GM23338 (cell line): Measurements from ENCODE around the gene LONRF2.

Source experiments
- EZH2 ChIP-seq: fragments of 200-600 bp; sonication (generic); IDR thresholded peaks from one replicate; pipeline ENCODE4 v1.8.0; 2017; ENCODE audit warnings: antibody characterized with exemption, mild to moderate bottlenecking, low read depth; ENCODE audit not compliant: unreplicated experiment
- EZH2phosphoT487 ChIP-seq: fragments of 200-600 bp; sonication (generic); IDR thresholded peaks from one replicate; pipeline ENCODE4 v1.8.1; 2018; ENCODE audit warnings: antibody characterized with exemption; ENCODE audit not compliant: unreplicated experiment
- JUNB ChIP-seq: IDR thresholded peaks from one replicate; pipeline ENCODE4 v1.6.1; 2016; ENCODE audit warnings: antibody characterized with exemption; ENCODE audit not compliant: unreplicated experiment
- POLR2AphosphoS5 ChIP-seq: IDR thresholded peaks from 2 replicates; pipeline ENCODE4 v1.6.1; 2016; ENCODE audit warnings: antibody characterized with exemption, low read depth
- ZNF114 ChIP-seq: fragments of 250-450 bp; sonication (Bioruptor Pico); IDR thresholded peaks from 2 replicates; pipeline ENCODE4 v1.5.0; 2020; ENCODE audit warnings: mild to moderate bottlenecking, moderate library complexity
- TF ChIP-seq, protein P1 (sequence below), 2 experiments: fragments of 200-600 bp in 1 of 2; sonication (generic) in 1 of 2; conservative IDR thresholded peaks; 2 replicates each; pipeline versions ENCODE4 v1.5.1 to v1.6.1; 2016 to 2017; ENCODE audit warnings: antibody characterized with exemption in 2 of 2, low read depth in 2 of 2, mild to moderate bottlenecking in 2 of 2, moderate library complexity in 1 of 2
- TF ChIP-seq, protein P2 (sequence below): IDR thresholded peaks from one replicate; pipeline ENCODE4 v1.6.1; 2018; ENCODE audit warnings: antibody characterized with exemption; ENCODE audit not compliant: unreplicated experiment

DNA sequence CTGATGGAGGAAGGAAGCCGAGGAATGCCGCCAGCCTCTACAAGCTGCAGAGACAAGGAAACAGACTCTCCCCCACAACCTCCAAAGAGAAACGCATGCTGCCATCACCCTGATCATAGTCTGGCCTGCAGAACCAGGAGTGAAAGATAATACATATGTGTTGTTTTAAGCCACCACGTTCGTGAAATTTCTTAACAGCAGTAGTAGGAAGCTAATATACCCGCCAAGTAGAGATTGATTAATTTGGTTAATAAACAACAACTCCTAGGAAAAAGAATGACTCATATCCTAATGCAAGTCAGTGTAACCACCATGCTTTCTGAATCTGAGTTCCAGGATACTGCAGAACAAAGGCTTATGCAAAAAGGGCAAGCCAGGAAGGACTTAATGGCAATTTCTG is 36.6 kb downstream of the LONRF2 start:
- TF ChIP-seq, protein P1, sequence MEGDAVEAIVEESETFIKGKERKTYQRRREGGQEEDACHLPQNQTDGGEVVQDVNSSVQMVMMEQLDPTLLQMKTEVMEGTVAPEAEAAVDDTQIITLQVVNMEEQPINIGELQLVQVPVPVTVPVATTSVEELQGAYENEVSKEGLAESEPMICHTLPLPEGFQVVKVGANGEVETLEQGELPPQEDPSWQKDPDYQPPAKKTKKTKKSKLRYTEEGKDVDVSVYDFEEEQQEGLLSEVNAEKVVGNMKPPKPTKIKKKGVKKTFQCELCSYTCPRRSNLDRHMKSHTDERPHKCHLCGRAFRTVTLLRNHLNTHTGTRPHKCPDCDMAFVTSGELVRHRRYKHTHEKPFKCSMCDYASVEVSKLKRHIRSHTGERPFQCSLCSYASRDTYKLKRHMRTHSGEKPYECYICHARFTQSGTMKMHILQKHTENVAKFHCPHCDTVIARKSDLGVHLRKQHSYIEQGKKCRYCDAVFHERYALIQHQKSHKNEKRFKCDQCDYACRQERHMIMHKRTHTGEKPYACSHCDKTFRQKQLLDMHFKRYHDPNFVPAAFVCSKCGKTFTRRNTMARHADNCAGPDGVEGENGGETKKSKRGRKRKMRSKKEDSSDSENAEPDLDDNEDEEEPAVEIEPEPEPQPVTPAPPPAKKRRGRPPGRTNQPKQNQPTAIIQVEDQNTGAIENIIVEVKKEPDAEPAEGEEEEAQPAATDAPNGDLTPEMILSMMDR (conservative IDR thresholded peaks at IDR 0.05; ENCODE audit: low read depth in 2 of 2): no peak
- TF ChIP-seq ZNF114 (CRISPR knock-in tag) (no peak), EZH2phosphoT487 (no peak), POLR2AphosphoS5 (no peak), JUNB (no peak), EZH2 (no peak)
- TF ChIP-seq, protein P2, sequence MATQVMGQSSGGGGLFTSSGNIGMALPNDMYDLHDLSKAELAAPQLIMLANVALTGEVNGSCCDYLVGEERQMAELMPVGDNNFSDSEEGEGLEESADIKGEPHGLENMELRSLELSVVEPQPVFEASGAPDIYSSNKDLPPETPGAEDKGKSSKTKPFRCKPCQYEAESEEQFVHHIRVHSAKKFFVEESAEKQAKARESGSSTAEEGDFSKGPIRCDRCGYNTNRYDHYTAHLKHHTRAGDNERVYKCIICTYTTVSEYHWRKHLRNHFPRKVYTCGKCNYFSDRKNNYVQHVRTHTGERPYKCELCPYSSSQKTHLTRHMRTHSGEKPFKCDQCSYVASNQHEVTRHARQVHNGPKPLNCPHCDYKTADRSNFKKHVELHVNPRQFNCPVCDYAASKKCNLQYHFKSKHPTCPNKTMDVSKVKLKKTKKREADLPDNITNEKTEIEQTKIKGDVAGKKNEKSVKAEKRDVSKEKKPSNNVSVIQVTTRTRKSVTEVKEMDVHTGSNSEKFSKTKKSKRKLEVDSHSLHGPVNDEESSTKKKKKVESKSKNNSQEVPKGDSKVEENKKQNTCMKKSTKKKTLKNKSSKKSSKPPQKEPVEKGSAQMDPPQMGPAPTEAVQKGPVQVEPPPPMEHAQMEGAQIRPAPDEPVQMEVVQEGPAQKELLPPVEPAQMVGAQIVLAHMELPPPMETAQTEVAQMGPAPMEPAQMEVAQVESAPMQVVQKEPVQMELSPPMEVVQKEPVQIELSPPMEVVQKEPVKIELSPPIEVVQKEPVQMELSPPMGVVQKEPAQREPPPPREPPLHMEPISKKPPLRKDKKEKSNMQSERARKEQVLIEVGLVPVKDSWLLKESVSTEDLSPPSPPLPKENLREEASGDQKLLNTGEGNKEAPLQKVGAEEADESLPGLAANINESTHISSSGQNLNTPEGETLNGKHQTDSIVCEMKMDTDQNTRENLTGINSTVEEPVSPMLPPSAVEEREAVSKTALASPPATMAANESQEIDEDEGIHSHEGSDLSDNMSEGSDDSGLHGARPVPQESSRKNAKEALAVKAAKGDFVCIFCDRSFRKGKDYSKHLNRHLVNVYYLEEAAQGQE: no peak
